HG03457 (cell line): Measurements from ENCODE around the gene SLC17A2.

Source experiments
- ATAC-seq: cut with Tn5 transposase; IDR thresholded peaks from one replicate; pipeline ENCODE4 v1.9.1; 2021; ENCODE audit warnings: moderate number of reproducible peaks; ENCODE audit not compliant: unreplicated experiment

The SLC17A2 gene

GRCh38 chr6:25930532-25931410 lies at the start of gene SLC17A2:
Gene SLC17A2 (minus strand): TSS chr6:25930691. CDS start chr6:25925796, 4,895 bp downstream.
- ATAC-seq: no peak

- no peak for ATAC-seq
Measured at GRCh38 chr6:25975923-25976560, 45.6 kb upstream of the SLC17A2 start.

DNA sequence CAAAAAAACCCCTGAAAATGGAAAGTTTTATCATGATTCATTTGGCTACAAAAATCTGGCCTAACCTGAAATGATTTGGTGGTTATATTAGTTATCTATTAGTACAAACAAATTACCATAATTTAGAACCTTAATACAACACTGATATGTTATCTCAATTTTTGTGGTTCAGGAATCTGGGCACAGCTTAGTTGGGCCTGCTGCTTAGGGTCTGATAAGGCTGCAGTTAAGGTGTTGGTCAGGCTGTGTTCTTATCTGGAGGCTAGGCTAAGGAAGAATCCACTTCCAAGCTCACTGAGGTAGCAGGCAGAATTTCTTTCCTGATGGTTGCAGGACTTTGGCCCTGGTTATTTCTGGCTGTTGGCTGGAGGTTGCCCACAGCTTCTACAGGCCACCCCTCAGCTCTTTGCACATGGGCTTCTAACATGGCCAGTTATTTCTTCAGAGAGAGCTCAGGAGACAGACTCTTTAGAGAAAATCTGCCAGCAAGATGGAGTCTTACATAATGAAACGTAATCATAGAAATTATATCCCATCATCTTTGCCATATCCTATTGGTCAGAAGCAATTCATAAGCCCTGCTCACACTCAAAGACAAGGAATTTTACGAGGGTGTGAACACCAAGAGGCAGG lies 43.5 kb upstream of the SLC17A2 start:
- ATAC-seq: no peak

- no peak for ATAC-seq
Measured at GRCh38 chr6:25972902-25973301, 42.4 kb upstream of the SLC17A2 start.

GRCh38 chr6:25972128-25972527 lies 41.6 kb upstream of the SLC17A2 start:
- no peak for ATAC-seq

DNA sequence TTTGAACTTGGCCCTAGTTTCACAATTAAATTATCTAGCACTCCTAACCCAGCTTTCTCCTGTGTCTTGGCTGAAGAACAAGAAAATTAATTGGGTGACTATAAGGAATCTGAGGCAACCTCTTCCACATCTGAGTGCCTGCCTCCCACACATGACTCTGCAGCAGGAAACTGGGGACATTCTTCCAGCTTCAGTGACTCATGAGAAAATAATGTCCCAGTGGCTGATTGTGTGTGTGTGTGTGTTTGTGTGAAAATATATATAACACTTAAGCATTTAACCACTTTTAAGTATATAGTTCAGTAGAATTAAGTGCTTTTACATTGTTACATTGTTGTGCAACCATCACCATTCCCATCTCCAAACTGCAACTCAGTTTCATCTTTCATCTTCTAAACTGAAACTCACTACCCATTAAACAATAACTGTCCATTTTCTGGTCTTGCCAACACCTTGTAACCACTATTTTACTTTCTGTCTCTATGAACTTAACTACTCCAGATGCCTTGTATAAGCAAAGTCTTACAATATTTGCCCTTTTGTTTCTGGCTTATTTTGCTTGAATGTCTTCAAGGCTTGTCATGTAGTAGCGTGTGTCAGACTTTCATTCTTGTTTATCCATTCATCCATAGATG lies 40.8 kb upstream of the SLC17A2 start:
- ATAC-seq: no peak

DNA sequence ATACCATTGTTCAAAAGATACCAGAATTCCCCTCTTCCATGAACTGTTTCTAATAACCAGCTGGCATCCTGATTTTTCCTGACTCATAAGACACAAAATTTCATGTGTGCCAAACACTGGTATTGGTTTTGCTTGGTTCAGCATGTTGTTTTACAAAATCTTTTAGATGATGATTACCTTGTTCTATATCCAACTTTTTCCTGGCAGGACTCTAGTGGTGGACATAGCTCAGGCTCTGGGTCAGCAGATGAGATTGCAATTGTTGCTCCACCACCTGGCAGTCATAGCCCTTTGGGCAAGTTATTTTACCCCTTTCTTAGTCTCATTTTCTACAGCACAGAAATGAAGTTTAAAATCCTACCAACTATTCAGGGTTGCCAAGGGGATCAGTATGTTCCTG lies 38.3 kb upstream of the SLC17A2 start:
- no peak for ATAC-seq

DNA sequence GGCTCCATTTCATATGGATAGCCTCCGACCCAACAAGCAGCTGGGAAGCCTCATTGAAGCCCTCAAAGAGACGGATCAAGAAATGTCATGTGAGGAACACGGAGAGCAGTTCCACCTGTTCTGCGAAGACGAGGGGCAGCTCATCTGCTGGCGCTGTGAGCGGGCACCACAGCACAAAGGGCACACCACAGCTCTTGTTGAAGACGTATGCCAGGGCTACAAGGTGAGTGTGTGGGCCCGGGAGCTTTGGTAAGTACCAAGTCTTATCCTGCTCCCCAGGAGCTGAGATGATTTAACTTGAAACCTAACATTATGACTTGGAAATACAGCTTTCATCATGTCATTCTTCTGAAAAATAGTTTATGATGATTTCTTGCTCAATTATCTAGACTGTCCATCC lies 36.2 kb upstream of the SLC17A2 start:
- ATAC-seq: no peak

- ATAC-seq: no peak
Measured at GRCh38 chr6:25965058-25965457, 34.6 kb upstream of the SLC17A2 start.

DNA sequence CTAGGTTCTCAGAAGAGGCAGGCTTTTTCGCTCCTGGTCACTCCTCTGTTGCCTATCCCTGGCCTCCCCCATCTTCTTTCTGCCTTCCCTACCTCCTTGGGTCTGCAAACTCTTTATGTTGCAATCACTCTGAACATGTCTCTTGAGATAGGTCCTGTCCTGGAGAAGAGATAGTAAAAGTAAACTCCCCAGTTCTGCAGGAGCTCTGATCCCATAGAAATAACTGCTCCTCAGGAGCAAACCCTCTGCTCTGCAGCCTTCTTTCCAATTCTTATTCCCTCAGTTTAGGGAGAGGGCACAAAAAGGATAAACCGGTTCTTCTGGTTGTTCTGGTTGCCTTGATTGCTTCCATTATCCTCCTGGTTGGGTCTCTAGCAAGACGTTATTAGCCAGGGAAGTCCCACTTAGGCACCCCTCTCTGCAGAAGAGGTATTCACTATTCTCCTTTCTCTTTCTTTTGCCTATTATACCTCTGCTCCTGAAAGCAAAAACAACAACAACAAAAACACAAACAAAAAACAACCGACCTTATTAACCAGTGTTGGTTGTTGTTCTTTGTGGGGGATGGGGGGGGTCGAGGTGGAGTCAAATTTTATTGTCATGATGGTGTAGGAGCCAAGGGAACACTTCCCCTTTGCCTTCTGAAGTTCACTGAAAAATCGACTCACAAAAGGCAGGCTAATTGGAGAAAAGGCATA lies 33.1 kb upstream of the SLC17A2 start:
- no peak for ATAC-seq

GRCh38 chr6:25962149-25963127 lies 31.9 kb upstream of the SLC17A2 start, which contains the start of gene TRIM38:
Gene TRIM38 (plus strand): TSS chr6:25962802. CDS start chr6:25966523, 3,721 bp downstream.
- ATAC-seq: peak; percentile 60

- ATAC-seq: no peak
Measured at GRCh38 chr6:25961619-25962148, 31.2 kb upstream of the SLC17A2 start.

DNA sequence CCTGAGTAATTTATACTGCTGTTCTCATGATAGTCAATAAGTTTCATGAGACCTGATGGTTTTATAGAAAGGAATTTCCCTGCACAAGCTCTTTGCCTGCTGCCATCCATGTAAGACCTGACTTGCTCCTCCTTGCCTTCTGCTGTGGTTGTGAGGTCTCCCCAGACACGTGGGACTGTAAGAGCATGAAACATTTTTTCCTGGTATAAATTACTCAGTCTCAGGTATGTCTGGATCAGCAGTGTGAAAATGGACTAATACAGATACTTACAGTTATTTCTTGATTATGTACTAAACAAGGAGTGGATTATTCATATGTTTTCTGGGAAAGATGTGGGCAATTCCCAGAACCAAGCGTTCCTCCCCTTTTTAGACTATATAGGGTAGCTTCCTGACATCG lies 30.2 kb upstream of the SLC17A2 start:
- no peak for ATAC-seq

DNA sequence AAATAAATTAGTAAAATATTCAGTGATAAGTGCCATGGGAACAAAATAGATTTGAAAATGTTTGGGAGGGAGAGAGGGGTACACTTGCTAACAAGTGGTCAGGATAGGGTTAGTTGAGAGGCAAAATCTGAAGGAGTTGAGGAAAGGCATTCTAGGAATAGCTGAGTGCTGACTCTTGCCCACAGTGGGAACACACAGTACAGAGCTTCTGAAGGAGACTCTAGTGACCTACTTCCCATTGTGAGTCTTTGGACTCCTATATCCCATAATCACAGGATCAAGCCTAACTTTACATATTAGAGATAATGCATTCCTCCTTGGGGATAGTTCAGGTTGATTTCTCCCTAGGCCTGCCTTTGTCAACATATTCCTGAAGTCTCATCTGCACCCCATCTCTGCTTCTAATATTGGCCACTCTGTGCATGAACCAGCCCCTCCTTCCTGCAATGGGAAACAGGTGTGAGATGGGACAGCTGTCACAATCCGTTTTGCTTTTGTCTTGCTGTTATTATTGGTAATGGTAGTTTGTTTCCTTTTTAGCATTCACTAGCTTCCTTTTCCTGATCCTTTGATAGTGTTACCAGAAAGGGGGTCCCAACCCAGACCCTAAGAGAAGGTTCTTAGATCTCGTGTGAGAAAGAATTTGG lies 29.5 kb upstream of the SLC17A2 start:
- no peak for ATAC-seq

DNA sequence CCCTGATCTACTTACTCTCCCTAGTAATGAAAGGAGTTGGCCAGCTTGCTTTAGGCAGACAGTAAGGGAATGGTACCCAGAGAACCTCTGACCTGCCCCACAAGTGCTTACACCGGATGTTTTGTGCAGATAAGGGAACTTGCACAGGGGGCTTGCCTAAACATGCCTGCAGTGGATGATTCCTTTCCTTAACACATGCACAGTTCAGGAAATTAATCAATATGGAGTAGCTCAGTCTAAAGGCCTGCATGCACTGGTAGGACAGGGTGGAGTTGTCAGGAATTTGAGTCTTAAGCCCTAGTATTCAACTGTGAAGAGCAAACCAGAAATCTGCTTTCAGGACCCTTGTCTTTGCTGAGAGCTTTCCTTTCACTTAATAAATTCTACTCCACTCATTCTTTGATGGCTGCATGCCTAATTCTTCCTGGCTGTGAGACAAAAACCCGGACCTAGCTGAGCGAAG lies 28.2 kb upstream of the SLC17A2 start:
- ATAC-seq: no peak

DNA sequence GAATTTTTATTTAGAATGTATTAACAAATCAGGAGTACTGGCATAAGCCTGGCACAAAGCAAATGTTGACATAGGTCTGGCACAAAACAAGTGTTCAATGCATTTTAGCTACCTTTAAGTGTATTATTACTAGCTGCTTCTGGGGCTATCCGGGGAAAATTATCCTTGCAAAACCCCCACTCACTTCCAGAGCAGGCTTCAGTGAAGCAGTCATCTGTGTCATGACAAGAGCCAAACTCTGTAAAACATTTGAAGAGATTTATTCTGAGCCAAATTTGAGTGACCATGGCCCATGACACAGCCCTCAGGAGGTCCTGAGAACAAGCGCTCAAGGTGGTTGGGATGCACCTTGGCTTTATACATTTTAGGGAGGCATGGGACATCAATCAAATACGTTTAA lies 25.7 kb upstream of the SLC17A2 start:
- ATAC-seq: no peak

GRCh38 chr6:25954756-25955155 lies 24.3 kb upstream of the SLC17A2 start:
- no peak for ATAC-seq

DNA sequence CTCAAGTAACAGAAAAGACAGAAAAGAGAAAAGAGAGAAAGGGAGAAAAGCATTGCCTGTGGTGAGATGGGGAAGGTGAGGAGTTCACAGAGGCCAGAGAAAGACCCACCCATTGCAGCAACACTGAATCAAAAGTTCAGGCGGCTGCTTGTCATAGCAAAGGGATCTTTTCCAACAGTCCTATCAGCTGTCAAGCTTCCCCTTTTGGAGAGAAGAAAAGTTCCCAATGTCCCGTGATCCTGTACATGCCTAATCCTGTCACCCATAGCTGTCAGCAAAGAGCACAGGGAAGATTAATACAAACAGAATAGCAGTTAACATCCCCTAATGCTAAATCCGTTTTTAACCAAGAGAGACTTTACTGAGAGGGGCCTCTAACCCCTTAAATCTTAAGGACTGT lies 23.2 kb upstream of the SLC17A2 start:
- ATAC-seq: no peak

DNA sequence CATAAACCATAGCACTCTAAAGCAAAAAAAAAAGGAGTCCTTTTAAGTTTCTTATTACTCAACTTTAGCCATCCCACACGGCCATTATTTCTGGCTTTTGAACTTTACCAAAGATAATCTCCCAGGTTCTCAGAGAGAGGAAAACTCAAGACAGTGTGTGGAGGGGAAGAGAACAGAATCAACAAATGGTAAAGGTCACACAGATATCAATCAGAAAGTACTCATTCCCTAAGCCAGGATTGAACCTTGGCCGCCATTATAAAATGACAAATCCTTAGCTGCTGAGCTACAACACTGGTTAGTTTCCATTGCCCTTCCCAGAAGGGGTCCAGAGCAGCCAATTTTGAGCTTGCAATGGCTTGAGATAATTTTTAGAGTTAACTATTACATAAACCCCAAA lies 22.0 kb upstream of the SLC17A2 start:
- no peak for ATAC-seq
